WTC11 (cell line): Measurements from ENCODE around the gene TCF3. TPM values are rescaled to one million over a fixed set of nuclear protein-coding genes. Genes with fewer than 3 reads are reported as not detected.

Experiments used
- ATF1 ChIP-seq: sonication (generic); formaldehyde crosslinking; IDR thresholded peaks from 2 replicates; pipeline ENCODE4 v1.8.1; 2023; ENCODE audit warnings: mild to moderate bottlenecking, moderate library complexity, missing genetic modification reagents
- CREM ChIP-seq: sonication (generic); formaldehyde crosslinking; IDR thresholded peaks from 2 replicates; pipeline ENCODE4 v1.8.1; 2022; ENCODE audit warnings: mild to moderate bottlenecking, missing genetic modification reagents, moderate library complexity
- EMX1 ChIP-seq: fragments of 250-450 bp; sonication (Bioruptor Pico); IDR thresholded peaks from 2 replicates; pipeline ENCODE4 v1.8.0; 2021; ENCODE audit warnings: mild to moderate bottlenecking
- FOXJ3 ChIP-seq: sonication (generic); formaldehyde crosslinking; IDR thresholded peaks from 2 replicates; pipeline ENCODE4 v1.9.0; 2021; ENCODE audit warnings: missing genetic modification reagents, mild to moderate bottlenecking, borderline replicate concordance
- FOXP1 ChIP-seq: sonication (generic); formaldehyde crosslinking; IDR thresholded peaks from 2 replicates; pipeline ENCODE4 v1.8.0; 2022; ENCODE audit warnings: missing genetic modification reagents, mild to moderate bottlenecking, moderate library complexity, borderline replicate concordance
- GRHL2 ChIP-seq: fragments of 250-450 bp; sonication (Bioruptor Pico); IDR thresholded peaks from 2 replicates; pipeline ENCODE4 v1.8.0; 2022; ENCODE audit warnings: mild to moderate bottlenecking, moderate library complexity; ENCODE audit not compliant: insufficient replicate concordance, severe bottlenecking
- MYBL2 ChIP-seq: sonication (generic); formaldehyde crosslinking; IDR thresholded peaks from 2 replicates; pipeline ENCODE4 v1.8.1; 2023; ENCODE audit warnings: mild to moderate bottlenecking, moderate library complexity, missing genetic modification reagents
- NFE2L1 ChIP-seq: sonication (generic); formaldehyde crosslinking; IDR thresholded peaks from 2 replicates; pipeline ENCODE4 v1.8.1; 2023; ENCODE audit warnings: missing genetic modification reagents
- RORB ChIP-seq: fragments of 250-450 bp; sonication (Bioruptor Pico); IDR thresholded peaks from 2 replicates; pipeline ENCODE4 v1.9.0; 2021; ENCODE audit warnings: mild to moderate bottlenecking
- SMAD3 ChIP-seq: sonication (generic); formaldehyde crosslinking; IDR thresholded peaks from 2 replicates; pipeline ENCODE4 v1.8.0; 2022; ENCODE audit warnings: missing genetic modification reagents, mild to moderate bottlenecking, borderline replicate concordance
- SOX15 ChIP-seq: fragments of 250-450 bp; sonication (Bioruptor Pico); IDR thresholded peaks from 2 replicates; pipeline ENCODE4 v1.9.0; 2021; ENCODE audit warnings: mild to moderate bottlenecking
- TEAD1 ChIP-seq: sonication (generic); formaldehyde crosslinking; IDR thresholded peaks from 2 replicates; pipeline ENCODE4 v1.8.0; 2022; ENCODE audit warnings: mild to moderate bottlenecking, missing genetic modification reagents
- ZNF232 ChIP-seq: sonication (generic); formaldehyde crosslinking; IDR thresholded peaks from 2 replicates; pipeline ENCODE4 v1.8.0; 2022; ENCODE audit warnings: mild to moderate bottlenecking, missing genetic modification reagents
- ZNF263 ChIP-seq: sonication (generic); formaldehyde crosslinking; IDR thresholded peaks from 2 replicates; pipeline ENCODE4 v1.8.1; 2022; ENCODE audit warnings: low read depth, mild to moderate bottlenecking, moderate library complexity, missing genetic modification reagents
- ZNF396 ChIP-seq: fragments of 250-450 bp; sonication (Bioruptor Pico); IDR thresholded peaks from 2 replicates; pipeline ENCODE4 v1.8.0; 2021; ENCODE audit warnings: mild to moderate bottlenecking, moderate library complexity, borderline replicate concordance
- total RNA-seq: library from RNA; stranded (reverse); gene quantifications from 3 replicates; pipeline ENCODE4 v1.2.3, GENCODE V29; 2021
- TF ChIP-seq, protein P1 (sequence below): fragments of 250-450 bp; sonication (Bioruptor Pico); IDR thresholded peaks from 2 replicates; pipeline ENCODE4 v1.9.0; 2021; ENCODE audit warnings: mild to moderate bottlenecking, borderline replicate concordance
- TF ChIP-seq, protein P2 (sequence below): fragments of 250-450 bp; sonication (Bioruptor Pico); IDR thresholded peaks from 2 replicates; pipeline ENCODE4 v1.9.0; 2021; ENCODE audit warnings: mild to moderate bottlenecking
- TF ChIP-seq, protein P3 (sequence below): sonication (generic); formaldehyde crosslinking; IDR thresholded peaks from 2 replicates; pipeline ENCODE4 v1.8.0; 2023; ENCODE audit warnings: mild to moderate bottlenecking, missing genetic modification reagents
- TF ChIP-seq, protein P4 (sequence below): fragments of 250-450 bp; sonication (Bioruptor Pico); IDR thresholded peaks from 2 replicates; pipeline ENCODE4 v1.9.0; 2021; ENCODE audit warnings: moderate library complexity, mild to moderate bottlenecking, inconsistent platforms, borderline replicate concordance
- TF ChIP-seq, protein P5 (sequence below): fragments of 250-450 bp; sonication (Bioruptor Pico); conservative IDR thresholded peaks from 2 replicates; pipeline ENCODE4 v1.9.0; 2021; ENCODE audit warnings: mild to moderate bottlenecking
- TF ChIP-seq, protein P6 (sequence below): sonication (generic); formaldehyde crosslinking; IDR thresholded peaks from 2 replicates; pipeline ENCODE4 v1.8.0; 2022; ENCODE audit warnings: mild to moderate bottlenecking, missing genetic modification reagents
- TF ChIP-seq, protein P7 (sequence below): sonication (generic); formaldehyde crosslinking; conservative IDR thresholded peaks from 2 replicates; pipeline ENCODE4 v1.8.1; 2022; ENCODE audit warnings: mild to moderate bottlenecking, missing genetic modification reagents
- TF ChIP-seq, protein P8 (sequence below): fragments of 250-450 bp; sonication (Bioruptor Pico); IDR thresholded peaks from 2 replicates; pipeline ENCODE4 v1.9.0; 2021; ENCODE audit warnings: mild to moderate bottlenecking

TCF3 gene
- total RNA-seq, 1 experiment from 2014 or later: 324 TPM

DNA sequence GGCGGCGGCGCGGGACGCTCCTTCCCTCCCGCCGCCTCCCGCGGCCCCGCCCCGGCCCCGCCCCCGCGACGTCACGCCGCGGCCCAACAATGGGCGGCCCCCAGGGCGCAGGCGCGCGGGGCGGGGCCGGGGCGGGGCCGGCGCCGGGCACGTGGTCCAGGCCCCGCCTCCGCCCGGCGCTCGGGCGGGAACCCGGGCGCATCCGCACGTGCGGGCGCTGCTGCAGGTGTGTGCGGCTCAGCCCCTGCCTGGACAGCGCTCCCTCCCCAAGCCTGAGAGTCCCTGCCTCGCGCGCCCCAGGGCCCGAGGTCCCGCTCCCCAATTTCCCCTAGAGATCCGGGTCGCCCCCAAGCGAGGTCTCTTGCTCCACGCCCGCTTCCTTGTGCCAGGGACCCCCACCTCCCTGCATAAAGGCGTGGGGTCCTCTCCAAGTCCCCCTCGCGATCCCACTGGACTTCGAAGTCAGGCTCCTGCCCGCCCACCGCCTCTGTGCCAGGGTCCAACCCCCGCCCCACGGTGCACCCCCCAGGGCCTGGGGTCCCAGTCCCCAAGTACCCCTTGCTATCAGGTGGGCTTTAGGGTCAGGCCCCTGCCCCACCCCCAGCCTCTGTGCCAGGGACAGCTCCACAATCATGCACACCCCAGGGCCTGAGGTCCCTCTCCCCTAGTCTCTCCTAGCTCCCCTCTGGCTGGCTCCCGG lies 83.9 kb downstream of the TCF3 start, which contains the start of gene MEX3D (continued):
- TF ChIP-seq, protein P1, sequence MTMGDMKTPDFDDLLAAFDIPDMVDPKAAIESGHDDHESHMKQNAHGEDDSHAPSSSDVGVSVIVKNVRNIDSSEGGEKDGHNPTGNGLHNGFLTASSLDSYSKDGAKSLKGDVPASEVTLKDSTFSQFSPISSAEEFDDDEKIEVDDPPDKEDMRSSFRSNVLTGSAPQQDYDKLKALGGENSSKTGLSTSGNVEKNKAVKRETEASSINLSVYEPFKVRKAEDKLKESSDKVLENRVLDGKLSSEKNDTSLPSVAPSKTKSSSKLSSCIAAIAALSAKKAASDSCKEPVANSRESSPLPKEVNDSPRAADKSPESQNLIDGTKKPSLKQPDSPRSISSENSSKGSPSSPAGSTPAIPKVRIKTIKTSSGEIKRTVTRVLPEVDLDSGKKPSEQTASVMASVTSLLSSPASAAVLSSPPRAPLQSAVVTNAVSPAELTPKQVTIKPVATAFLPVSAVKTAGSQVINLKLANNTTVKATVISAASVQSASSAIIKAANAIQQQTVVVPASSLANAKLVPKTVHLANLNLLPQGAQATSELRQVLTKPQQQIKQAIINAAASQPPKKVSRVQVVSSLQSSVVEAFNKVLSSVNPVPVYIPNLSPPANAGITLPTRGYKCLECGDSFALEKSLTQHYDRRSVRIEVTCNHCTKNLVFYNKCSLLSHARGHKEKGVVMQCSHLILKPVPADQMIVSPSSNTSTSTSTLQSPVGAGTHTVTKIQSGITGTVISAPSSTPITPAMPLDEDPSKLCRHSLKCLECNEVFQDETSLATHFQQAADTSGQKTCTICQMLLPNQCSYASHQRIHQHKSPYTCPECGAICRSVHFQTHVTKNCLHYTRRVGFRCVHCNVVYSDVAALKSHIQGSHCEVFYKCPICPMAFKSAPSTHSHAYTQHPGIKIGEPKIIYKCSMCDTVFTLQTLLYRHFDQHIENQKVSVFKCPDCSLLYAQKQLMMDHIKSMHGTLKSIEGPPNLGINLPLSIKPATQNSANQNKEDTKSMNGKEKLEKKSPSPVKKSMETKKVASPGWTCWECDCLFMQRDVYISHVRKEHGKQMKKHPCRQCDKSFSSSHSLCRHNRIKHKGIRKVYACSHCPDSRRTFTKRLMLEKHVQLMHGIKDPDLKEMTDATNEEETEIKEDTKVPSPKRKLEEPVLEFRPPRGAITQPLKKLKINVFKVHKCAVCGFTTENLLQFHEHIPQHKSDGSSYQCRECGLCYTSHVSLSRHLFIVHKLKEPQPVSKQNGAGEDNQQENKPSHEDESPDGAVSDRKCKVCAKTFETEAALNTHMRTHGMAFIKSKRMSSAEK: no peak
- TF ChIP-seq ZNF232 (CRISPR knock-in tag) (peak; percentile 97), RORB (CRISPR knock-in tag) (no peak), FOXJ3 (CRISPR knock-in tag) (peak; percentile 61; the same call in 1 of the 2 replicates), ZNF396 (no peak), TEAD1 (peak; percentile 98), MYBL2 (peak; percentile 93), SMAD3 (peak; percentile 95), GRHL2 (no peak), FOXP1 (CRISPR knock-in tag) (peak; percentile 99), SOX15 (CRISPR knock-in tag) (no peak), EMX1 (CRISPR knock-in tag) (no peak), CREM (CRISPR knock-in tag) (peak; percentile 85; the same call in 1 of the 2 replicates), ZNF263 (CRISPR knock-in tag) (peak; percentile 63; the same call in 1 of the 2 replicates), NFE2L1 (peak; percentile 96; the same call in 1 of the 2 replicates), ATF1 (CRISPR knock-in tag) (peak; percentile 90)
- TF ChIP-seq, protein P2, sequence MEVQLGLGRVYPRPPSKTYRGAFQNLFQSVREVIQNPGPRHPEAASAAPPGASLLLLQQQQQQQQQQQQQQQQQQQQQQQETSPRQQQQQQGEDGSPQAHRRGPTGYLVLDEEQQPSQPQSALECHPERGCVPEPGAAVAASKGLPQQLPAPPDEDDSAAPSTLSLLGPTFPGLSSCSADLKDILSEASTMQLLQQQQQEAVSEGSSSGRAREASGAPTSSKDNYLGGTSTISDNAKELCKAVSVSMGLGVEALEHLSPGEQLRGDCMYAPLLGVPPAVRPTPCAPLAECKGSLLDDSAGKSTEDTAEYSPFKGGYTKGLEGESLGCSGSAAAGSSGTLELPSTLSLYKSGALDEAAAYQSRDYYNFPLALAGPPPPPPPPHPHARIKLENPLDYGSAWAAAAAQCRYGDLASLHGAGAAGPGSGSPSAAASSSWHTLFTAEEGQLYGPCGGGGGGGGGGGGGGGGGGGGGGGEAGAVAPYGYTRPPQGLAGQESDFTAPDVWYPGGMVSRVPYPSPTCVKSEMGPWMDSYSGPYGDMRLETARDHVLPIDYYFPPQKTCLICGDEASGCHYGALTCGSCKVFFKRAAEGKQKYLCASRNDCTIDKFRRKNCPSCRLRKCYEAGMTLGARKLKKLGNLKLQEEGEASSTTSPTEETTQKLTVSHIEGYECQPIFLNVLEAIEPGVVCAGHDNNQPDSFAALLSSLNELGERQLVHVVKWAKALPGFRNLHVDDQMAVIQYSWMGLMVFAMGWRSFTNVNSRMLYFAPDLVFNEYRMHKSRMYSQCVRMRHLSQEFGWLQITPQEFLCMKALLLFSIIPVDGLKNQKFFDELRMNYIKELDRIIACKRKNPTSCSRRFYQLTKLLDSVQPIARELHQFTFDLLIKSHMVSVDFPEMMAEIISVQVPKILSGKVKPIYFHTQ (CRISPR knock-in tag): no peak
- TF ChIP-seq, protein P3, sequence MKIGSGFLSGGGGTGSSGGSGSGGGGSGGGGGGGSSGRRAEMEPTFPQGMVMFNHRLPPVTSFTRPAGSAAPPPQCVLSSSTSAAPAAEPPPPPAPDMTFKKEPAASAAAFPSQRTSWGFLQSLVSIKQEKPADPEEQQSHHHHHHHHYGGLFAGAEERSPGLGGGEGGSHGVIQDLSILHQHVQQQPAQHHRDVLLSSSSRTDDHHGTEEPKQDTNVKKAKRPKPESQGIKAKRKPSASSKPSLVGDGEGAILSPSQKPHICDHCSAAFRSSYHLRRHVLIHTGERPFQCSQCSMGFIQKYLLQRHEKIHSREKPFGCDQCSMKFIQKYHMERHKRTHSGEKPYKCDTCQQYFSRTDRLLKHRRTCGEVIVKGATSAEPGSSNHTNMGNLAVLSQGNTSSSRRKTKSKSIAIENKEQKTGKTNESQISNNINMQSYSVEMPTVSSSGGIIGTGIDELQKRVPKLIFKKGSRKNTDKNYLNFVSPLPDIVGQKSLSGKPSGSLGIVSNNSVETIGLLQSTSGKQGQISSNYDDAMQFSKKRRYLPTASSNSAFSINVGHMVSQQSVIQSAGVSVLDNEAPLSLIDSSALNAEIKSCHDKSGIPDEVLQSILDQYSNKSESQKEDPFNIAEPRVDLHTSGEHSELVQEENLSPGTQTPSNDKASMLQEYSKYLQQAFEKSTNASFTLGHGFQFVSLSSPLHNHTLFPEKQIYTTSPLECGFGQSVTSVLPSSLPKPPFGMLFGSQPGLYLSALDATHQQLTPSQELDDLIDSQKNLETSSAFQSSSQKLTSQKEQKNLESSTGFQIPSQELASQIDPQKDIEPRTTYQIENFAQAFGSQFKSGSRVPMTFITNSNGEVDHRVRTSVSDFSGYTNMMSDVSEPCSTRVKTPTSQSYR (CRISPR knock-in tag): peak; percentile 92
- TF ChIP-seq, protein P4, sequence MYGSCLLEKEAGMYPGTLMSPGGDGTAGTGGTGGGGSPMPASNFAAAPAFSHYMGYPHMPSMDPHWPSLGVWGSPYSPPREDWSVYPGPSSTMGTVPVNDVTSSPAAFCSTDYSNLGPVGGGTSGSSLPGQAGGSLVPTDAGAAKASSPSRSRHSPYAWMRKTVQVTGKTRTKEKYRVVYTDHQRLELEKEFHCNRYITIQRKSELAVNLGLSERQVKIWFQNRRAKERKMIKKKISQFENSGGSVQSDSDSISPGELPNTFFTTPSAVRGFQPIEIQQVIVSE (CRISPR knock-in tag): no peak
- TF ChIP-seq, protein P5, sequence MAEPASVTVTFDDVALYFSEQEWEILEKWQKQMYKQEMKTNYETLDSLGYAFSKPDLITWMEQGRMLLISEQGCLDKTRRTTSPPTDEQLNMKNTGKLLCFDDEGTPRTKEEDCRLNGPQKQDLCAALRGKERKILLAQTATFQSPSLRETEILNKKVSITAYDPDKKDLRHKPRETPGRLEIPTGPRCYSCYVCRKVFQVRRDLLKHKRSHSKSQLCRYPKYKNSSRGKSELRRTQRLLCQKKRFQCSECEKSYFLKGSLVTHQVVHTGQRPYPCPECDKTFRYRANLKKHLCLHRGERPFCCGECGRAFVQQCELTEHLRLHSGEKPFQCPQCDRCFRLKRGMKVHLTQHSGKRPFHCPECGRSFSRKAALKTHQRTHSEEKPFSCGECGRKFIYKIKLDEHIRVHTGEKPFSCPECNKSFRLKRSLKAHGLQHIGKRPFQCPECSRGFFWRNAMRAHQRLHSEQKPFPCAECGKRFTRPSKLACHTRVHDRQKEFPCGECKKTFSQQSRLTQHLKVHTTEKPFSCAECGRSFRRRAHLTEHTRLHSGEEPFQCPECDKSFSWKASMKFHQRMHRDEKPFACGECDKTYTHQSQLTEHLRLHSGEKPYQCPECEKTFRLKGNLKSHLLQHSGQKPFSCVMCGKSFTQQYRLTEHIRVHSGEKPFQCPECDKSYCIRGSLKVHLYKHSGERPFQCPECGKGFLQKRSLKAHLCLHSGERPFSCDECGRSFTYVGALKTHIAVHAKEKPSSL: no peak
- TF ChIP-seq, protein P6, sequence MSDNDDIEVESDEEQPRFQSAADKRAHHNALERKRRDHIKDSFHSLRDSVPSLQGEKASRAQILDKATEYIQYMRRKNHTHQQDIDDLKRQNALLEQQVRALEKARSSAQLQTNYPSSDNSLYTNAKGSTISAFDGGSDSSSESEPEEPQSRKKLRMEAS: peak; percentile 99
- TF ChIP-seq, protein P7, sequence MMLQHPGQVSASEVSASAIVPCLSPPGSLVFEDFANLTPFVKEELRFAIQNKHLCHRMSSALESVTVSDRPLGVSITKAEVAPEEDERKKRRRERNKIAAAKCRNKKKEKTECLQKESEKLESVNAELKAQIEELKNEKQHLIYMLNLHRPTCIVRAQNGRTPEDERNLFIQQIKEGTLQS (CRISPR knock-in tag): 0 out of 2 replicates have a peak, but pooled peaks have one; percentile 35
- TF ChIP-seq, protein P8, sequence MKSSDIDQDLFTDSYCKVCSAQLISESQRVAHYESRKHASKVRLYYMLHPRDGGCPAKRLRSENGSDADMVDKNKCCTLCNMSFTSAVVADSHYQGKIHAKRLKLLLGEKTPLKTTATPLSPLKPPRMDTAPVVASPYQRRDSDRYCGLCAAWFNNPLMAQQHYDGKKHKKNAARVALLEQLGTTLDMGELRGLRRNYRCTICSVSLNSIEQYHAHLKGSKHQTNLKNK: no peak
